ENCODE measurements around the gene ZDHHC15.
"Not testable (repeated sequence)": the region's sequence is repeated elsewhere in the genome, so short reads cannot be mapped to it uniquely, and the experiment has no call there.

The ZDHHC15 gene

DNA sequence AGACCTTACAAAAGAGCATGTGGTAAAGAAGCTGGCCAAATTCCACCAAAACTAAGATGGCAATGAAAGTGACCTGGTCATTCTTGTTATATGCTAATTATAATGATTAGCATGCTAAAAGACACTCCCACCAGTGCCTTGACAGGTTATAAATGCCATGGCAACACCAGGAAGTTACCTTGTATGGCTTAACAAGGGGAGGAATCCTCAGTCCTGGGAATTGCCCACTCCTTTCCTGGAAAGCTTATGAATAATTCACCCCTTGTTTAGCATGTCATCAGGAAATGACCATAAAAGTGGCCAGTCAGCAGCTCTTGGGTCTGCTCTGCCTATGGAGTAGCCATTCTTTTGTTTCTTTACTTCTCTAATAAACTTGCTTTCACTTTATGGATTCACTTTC lies 161.0 kb downstream of the ZDHHC15 start:
- Histone ChIP-seq H3K27ac (no peak overlapping the region), H3K4me3 (ENCODE audit: low read depth, low read length) (no peak overlapping the region), H3K27me3 (replicated peaks) (no peaks in the 10 kb centered on the region), H3K36me3 (replicated peaks) (no peaks in the 10 kb centered on the region)
- in situ Hi-C loops (cut with HindIII; ENCODE audit: low pct_ligation_motif_present, low sequenced_read_pairs): no loop called here
- TF ChIP-seq, protein P1, sequence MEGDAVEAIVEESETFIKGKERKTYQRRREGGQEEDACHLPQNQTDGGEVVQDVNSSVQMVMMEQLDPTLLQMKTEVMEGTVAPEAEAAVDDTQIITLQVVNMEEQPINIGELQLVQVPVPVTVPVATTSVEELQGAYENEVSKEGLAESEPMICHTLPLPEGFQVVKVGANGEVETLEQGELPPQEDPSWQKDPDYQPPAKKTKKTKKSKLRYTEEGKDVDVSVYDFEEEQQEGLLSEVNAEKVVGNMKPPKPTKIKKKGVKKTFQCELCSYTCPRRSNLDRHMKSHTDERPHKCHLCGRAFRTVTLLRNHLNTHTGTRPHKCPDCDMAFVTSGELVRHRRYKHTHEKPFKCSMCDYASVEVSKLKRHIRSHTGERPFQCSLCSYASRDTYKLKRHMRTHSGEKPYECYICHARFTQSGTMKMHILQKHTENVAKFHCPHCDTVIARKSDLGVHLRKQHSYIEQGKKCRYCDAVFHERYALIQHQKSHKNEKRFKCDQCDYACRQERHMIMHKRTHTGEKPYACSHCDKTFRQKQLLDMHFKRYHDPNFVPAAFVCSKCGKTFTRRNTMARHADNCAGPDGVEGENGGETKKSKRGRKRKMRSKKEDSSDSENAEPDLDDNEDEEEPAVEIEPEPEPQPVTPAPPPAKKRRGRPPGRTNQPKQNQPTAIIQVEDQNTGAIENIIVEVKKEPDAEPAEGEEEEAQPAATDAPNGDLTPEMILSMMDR (IDR thresholded peaks at IDR 0.05; ENCODE audit: low read depth, low read length, missing control alignments): no peak
- no peak for DNase-seq

DNA sequence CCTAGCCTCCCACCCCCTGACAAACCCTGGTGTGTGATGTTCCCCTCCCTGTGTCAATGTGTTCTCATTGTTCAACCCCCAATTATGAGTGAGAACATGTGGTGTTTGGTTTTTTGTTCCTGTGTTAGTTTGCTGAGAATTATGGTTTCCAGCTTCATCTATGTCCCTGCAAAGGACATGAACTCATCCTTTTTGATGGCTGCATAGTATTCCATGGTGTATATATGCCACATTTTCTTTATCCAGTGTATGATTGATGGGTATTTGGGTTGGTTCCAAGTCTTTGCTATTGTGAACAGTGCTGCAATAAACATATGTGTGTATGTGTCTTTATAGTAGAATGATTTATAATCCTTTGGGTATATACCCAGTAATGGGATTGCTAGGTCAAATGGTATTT lies 174.2 kb downstream of the ZDHHC15 start:
- H3K4me3 ChIP-seq (ENCODE audit: low read depth, low read length); H3K27me3 ChIP-seq (replicated peaks); in situ Hi-C loops (cut with HindIII; ENCODE audit: low pct_ligation_motif_present, low sequenced_read_pairs); DNase-seq; H3K36me3 ChIP-seq (replicated peaks); H3K27ac ChIP-seq: not testable (repeated sequence)

DNA sequence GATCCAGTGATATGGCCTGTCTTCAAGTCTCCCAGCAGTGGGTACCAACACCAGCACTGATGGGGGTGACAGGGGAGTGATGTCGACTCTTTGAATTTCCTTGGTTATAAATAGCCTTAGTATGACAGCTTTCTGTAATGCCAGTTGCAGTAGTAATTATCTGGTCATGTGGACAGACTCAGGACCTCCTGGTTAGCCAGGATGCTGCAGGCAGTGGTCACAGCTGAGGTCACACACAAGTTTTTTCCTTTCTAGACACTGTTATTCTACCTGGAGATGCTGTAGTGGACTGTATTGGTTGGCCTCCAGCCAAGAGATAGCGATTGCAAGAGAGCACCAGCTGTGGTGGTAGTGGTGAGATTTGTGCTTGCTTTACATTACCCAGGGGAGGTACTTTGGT lies 185.3 kb downstream of the ZDHHC15 start:
- Histone ChIP-seq H3K27ac (no peak overlapping the region), H3K36me3 (replicated peaks) (no peaks in the 10 kb centered on the region), H3K4me3 (ENCODE audit: low read depth, low read length) (no peak overlapping the region), H3K27me3 (replicated peaks) (no peaks in the 10 kb centered on the region)
- DNase-seq: no peak
- in situ Hi-C loops (cut with HindIII; ENCODE audit: low pct_ligation_motif_present, low sequenced_read_pairs): no loop called here
- TF ChIP-seq, protein P1 (IDR thresholded peaks at IDR 0.05; ENCODE audit: low read depth, low read length, missing control alignments): no peak

DNA sequence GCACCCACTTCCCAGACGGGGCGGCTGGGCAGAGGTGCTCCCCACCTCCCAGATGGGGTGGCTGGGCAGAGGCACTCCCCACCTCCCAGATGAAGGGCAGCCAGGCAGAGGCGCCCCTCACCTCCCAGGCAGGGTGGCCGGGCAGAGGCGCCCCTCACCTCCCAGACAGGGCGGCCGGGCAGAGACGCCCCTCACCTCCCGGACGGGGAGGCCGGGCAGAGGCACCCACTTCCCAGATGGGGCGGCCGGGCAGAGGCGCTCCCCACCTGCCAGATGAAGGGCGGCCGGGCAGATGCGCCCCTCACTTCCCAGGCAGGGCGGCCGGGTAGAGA lies 187.7 kb downstream of the ZDHHC15 start:
- no peak overlapping the region for H3K4me3 ChIP-seq (ENCODE audit: low read depth, low read length)
- H3K27me3 ChIP-seq (replicated peaks): no peaks in the 10 kb centered on the region
- no peak overlapping the region for H3K27ac ChIP-seq
- H3K36me3 ChIP-seq (replicated peaks): no peaks in the 10 kb centered on the region
- DNase-seq: no peak
- TF ChIP-seq, protein P1 (IDR thresholded peaks at IDR 0.05; ENCODE audit: low read depth, low read length, missing control alignments): no peak
- in situ Hi-C loops (cut with HindIII; ENCODE audit: low pct_ligation_motif_present, low sequenced_read_pairs): no loop called here

DNA sequence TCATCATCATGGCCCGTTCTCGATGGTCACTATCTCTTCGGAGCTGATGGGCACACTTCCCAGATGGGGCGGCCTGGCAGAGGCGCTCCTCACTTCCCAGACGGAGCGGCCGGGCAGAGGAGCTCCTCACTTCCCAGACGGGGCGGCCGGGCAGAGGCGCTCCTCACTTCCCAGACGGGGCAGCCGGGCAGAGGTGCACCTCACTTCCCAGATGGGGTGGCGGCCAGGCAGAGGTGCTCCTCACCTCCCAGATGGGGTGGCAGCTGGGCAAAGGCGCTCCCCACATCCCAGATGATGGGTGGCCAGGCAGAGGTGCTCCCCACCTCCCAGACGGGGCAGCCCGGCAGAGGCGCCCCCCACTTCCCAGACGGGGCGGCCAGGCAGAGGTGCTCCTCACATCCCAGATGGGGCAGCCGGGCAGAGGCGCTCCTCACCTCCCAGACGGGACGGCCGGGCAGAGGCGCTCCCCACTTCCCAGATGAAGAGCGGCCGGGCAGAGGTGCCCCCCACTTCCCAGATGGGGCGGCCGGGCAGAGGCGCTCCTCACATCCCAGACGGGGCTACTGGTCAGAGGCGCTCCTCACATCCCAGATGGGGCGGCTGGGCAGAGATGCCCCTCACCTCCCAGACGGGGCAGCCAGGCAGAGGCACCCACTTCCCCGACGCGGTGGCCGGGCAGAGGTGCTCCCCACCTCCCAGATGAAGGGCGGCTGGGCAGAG lies 188.3 kb downstream of the ZDHHC15 start:
- H3K27me3 ChIP-seq (replicated peaks); H3K4me3 ChIP-seq (ENCODE audit: low read depth, low read length); H3K36me3 ChIP-seq (replicated peaks); in situ Hi-C loops (cut with HindIII; ENCODE audit: low pct_ligation_motif_present, low sequenced_read_pairs); H3K27ac ChIP-seq; DNase-seq: not testable (repeated sequence)

DNA sequence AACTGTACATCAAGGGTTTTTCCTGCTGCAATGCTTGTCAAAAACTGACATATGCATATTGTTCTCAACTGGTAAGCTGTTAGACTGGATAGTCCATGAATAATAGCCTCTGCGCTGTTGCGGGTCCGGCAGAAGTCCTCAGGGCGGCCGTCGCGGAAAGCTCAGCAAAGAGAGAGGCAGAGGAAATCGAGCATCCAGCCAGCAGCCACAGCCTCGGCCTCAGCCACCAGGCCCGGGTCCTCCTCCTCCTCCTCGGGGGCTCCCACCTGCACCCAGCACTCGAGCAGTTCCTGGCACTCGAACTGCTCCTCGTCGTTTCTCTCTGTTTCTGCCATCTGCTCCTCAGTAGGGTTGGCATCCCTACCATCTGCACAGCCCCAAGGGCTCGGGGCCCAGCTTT lies 195.2 kb downstream of the ZDHHC15 start:
- H3K4me3 ChIP-seq (ENCODE audit: low read depth, low read length): no peak overlapping the region
- DNase-seq: no peak
- in situ Hi-C loops (cut with HindIII; ENCODE audit: low pct_ligation_motif_present, low sequenced_read_pairs): no loop called here
- no peaks in the 10 kb centered on the region for H3K27me3 ChIP-seq (replicated peaks)
- TF ChIP-seq, protein P1 (IDR thresholded peaks at IDR 0.05; ENCODE audit: low read depth, low read length, missing control alignments): no peak
- no peaks in the 10 kb centered on the region for H3K36me3 ChIP-seq (replicated peaks)
- no peak overlapping the region for H3K27ac ChIP-seq

Measured in brain microvascular endothelial cell (primary cell).